Subcutaneous abdominal adipose tissue (tissue), 5 donors: Measurements from ENCODE around the gene CLEC3A.

ENCODE experiments used
- H3K27ac ChIP-seq: one replicate; pipeline ENCODE4 v1.7.0; 2013; ENCODE audit warnings: low read depth, mild to moderate bottlenecking, inconsistent platforms, low read length, moderate library complexity
- H3K27me3 ChIP-seq, 5 donors: one replicate each; pipeline ENCODE4 v1.7.0; 2013; ENCODE audit warnings: low read length in 5 of 5, inconsistent platforms in 1 of 5; ENCODE audit not compliant: control insufficient read depth in 5 of 5, insufficient read depth in 4 of 5
- H3K36me3 ChIP-seq, 5 donors: one replicate each; pipeline ENCODE4 v1.7.0; 2013; ENCODE audit warnings: low read length in 5 of 5; ENCODE audit not compliant: control insufficient read depth in 5 of 5, insufficient read depth in 5 of 5
- H3K4me1 ChIP-seq, 5 donors: one replicate each; pipeline ENCODE4 v1.7.0; 2013; ENCODE audit warnings: low read length in 5 of 5, mild to moderate bottlenecking in 3 of 5, moderate library complexity in 1 of 5; ENCODE audit not compliant: control insufficient read depth in 5 of 5, insufficient read depth in 5 of 5
- H3K4me3 ChIP-seq, 5 donors: one replicate each; pipeline ENCODE4 v1.7.0; 2013; ENCODE audit warnings: low read length in 5 of 5, low read depth in 1 of 5
- H3K9ac ChIP-seq, 5 donors: one replicate each; pipeline ENCODE4 v1.7.0; 2013; ENCODE audit warnings: low read length in 5 of 5, mild to moderate bottlenecking in 4 of 5, moderate library complexity in 3 of 5
- H3K9me3 ChIP-seq, 5 donors: one replicate each; pipeline ENCODE4 v1.7.0; 2013; ENCODE audit warnings: low read length in 5 of 5; ENCODE audit not compliant: control insufficient read depth in 5 of 5
- donor health status: healthy.
- donor health status: healthy.
- donor health status: healthy.
- donor health status: healthy.
- donor health status: healthy.

Gene CLEC3A

DNA sequence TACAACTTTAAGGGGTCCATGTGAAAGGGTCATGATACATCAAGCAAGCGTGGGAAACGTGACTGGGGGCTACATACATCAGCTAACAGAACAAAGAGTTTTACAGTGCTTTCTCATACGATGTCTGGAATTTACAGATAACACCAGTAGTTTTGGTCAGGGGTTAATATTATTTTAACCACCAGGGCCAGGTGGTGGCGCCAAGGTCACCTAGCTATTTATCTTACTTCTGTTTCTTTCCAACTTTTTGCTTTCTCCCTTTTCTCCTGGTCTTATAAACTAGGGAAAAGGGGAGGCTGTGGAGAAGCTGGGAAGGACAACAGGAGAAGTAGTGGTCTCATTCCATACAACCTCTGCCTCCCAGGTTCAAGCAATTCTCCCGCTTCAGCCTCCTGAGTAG lies 37.9 kb downstream of the CLEC3A start:
- no peaks in the 10 kb centered on the region for H3K36me3 ChIP-seq
- peaks cover 0 to 3% (median 0%) of the 10 kb centered on the region in 5 donors for H3K27me3 ChIP-seq
- H3K4me1 ChIP-seq, result no peaks in the 10 kb centered on the region
- no peak overlapping the region for H3K4me3 ChIP-seq
- H3K27ac ChIP-seq, result no peak overlapping the region
- no peak overlapping the region for H3K9ac ChIP-seq
- no peaks in the 10 kb centered on the region for H3K9me3 ChIP-seq

GRCh38 chr16:78060809-78061208 lies 38.5 kb downstream of the CLEC3A start:
- no peaks in the 10 kb centered on the region for H3K4me1 ChIP-seq
- H3K9me3 ChIP-seq, result no peaks in the 10 kb centered on the region

GRCh38 chr16:78065319-78065718 lies 43.0 kb downstream of the CLEC3A start:
- no peaks in the 10 kb centered on the region for H3K36me3 ChIP-seq
- no peaks in the 10 kb centered on the region for H3K27me3 ChIP-seq
- H3K27ac ChIP-seq, result no peak overlapping the region
- H3K9me3 ChIP-seq, result peaks cover 0 to 2% (median 0%) of the 10 kb centered on the region in 5 donors
- no peak overlapping the region for H3K4me3 ChIP-seq
- H3K9ac ChIP-seq, result no peak overlapping the region
- H3K4me1 ChIP-seq, result no peaks in the 10 kb centered on the region

More at GRCh38 chr16:78060809-78061208, 38.5 kb downstream of the CLEC3A start:
- H3K27ac ChIP-seq, result no peak overlapping the region
- H3K36me3 ChIP-seq, result no peaks in the 10 kb centered on the region
- H3K27me3 ChIP-seq, result peaks cover 0 to 3% (median 0%) of the 10 kb centered on the region in 5 donors
- H3K9ac ChIP-seq, result no peak overlapping the region
- H3K4me3 ChIP-seq, result no peak overlapping the region

GRCh38 chr16:78069913-78070312 lies 47.6 kb downstream of the CLEC3A start:
- Histone ChIP-seq H3K27me3 (peaks cover 0 to 6% (median 0%) of the 10 kb centered on the region in 5 donors), H3K4me3 (no peak overlapping the region), H3K4me1 (no peaks in the 10 kb centered on the region), H3K36me3 (no peaks in the 10 kb centered on the region), H3K9ac (no peak overlapping the region), H3K27ac (no peak overlapping the region), H3K9me3 (peaks cover 0 to 2% (median 0%) of the 10 kb centered on the region in 5 donors)

GRCh38 chr16:78072275-78072674 lies 49.9 kb downstream of the CLEC3A start:
- Histone ChIP-seq H3K9ac (no peak overlapping the region), H3K27me3 (peaks cover 0 to 6% (median 0%) of the 10 kb centered on the region in 5 donors), H3K27ac (no peak overlapping the region), H3K9me3 (peaks cover 0 to 2% (median 0%) of the 10 kb centered on the region in 5 donors), H3K4me1 (no peaks in the 10 kb centered on the region), H3K4me3 (no peak overlapping the region), H3K36me3 (no peaks in the 10 kb centered on the region)

DNA sequence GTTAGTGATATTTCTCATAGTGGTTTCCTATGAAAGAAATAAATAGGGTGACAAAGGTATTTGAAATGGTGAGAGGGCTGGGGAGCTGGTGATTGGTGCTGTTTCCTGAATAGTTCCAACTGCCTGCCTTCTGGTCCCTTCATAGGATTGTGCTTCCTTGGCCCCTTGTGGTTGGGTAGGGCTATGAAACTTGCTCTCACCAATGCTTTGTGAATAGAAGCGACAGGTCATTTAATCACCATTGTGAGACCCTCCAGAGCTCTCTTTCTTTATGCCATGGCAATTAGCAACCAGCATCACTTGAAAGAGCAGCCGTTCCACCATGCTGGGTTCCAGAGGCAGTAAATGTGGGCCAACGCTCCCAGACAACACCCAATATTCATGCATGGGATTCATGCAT lies 53.5 kb downstream of the CLEC3A start:
- no peak overlapping the region for H3K9ac ChIP-seq
- H3K27me3 ChIP-seq, result peaks cover 0 to 6% (median 0%) of the 10 kb centered on the region in 5 donors
- H3K36me3 ChIP-seq, result no peaks in the 10 kb centered on the region
- no peaks in the 10 kb centered on the region for H3K4me1 ChIP-seq
- H3K4me3 ChIP-seq, result no peak overlapping the region
- no peaks in the 10 kb centered on the region for H3K9me3 ChIP-seq
- no peak overlapping the region for H3K27ac ChIP-seq

DNA sequence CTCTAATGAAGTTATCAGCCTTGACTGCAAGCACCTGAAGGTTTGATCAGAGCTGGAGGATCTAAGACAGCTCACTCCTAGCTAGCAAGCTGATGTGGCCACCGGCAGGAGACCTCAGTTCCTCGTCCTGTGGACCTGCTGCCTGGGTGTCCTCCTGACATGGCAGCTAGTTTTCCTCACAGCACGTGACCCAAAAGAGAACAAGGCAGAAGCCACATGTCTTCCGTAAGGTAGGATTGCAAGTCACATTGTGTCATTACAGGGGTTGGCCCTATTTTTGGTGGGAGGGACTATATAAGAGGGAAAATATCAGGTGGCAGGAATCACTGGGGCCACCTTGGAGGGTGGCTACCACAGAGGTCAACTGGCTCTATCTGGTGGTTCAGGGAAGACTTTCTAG lies 59.0 kb downstream of the CLEC3A start:
- no peak overlapping the region for H3K4me3 ChIP-seq
- no peak overlapping the region for H3K9ac ChIP-seq
- H3K27me3 ChIP-seq, result peaks cover 0 to 6% (median 0%) of the 10 kb centered on the region in 5 donors
- H3K27ac ChIP-seq, result no peak overlapping the region
- no peaks in the 10 kb centered on the region for H3K4me1 ChIP-seq
- H3K9me3 ChIP-seq, result no peaks in the 10 kb centered on the region
- no peaks in the 10 kb centered on the region for H3K36me3 ChIP-seq
